HCT116 (cell line): ENCODE data around the gene EEF1E1.

Experiments used
- EZH2 ChIP-seq: fragments of 200-600 bp; sonication (generic); IDR thresholded peaks from 2 replicates; pipeline ENCODE4 v1.6.1; 2017; ENCODE audit warnings: antibody characterized with exemption, mixed run types
- RAD21 ChIP-seq: IDR thresholded peaks from 2 replicates; pipeline ENCODE4 v1.6.1; 2012; ENCODE audit warnings: low read depth, mild to moderate bottlenecking
- TF ChIP-seq, protein P1 (sequence below), 3 experiments: fragments of 200-600 bp in 1 of 3; sonication (generic) in 1 of 3; IDR thresholded peaks in 2 of 3; conservative IDR thresholded peaks in 1 of 3; 2 replicates each; pipeline ENCODE4 v1.5.1; 2012 to 2017; ENCODE audit warnings: low read depth in 2 of 3, low read length in 2 of 3, antibody characterized with exemption in 1 of 3, borderline replicate concordance in 1 of 3, control low read depth in 1 of 3, mild to moderate bottlenecking in 1 of 3, mixed read lengths in 1 of 3, mixed run types in 1 of 3, moderate library complexity in 1 of 3; ENCODE audit not compliant: insufficient read depth in 1 of 3
- TF ChIP-seq, protein P2 (sequence below): IDR thresholded peaks from 2 replicates; pipeline ENCODE4 v1.6.1; 2012; ENCODE audit warnings: low read depth

DNA sequence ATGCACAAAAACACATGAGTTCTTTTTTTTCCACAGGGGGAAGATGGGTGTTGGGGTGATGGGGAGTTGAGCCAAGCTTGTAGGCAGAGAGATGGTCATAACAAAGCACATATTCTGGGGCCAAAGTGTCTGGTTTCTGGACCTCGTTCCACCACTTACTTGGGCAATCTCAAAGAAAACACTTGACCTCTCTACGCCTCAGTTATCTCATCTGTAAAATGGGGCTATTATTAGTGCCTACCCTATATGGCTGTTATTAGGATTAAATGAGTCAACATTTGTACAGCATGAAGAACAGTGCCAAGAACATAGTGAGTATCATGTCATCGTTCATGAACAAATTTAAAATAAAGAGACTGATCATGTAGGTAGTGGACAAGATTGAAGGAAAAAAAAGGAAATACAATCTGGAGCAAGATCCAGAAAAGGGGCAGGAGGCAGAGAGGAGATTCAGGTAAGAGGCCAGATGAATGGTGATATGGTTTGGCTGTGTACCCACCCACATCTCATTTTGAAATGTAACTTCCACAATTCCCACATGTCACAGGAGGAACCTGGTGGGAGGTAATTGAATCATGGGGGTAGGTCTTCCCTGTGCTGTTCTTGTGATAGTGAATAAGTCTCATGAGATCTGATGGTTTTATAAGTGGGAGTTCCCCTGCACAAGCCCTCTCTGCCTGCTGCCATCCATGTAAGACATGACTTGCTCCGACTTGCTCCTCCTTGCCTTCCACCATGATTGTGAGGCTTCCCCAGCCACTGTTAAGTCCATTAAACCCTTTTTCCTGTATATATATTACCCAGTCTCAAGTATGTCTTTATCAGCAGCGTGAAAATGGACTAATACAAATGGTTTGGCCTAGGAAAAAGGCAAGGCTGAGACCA is 14.2 kb downstream of the EEF1E1 start:
- TF ChIP-seq, protein P1, sequence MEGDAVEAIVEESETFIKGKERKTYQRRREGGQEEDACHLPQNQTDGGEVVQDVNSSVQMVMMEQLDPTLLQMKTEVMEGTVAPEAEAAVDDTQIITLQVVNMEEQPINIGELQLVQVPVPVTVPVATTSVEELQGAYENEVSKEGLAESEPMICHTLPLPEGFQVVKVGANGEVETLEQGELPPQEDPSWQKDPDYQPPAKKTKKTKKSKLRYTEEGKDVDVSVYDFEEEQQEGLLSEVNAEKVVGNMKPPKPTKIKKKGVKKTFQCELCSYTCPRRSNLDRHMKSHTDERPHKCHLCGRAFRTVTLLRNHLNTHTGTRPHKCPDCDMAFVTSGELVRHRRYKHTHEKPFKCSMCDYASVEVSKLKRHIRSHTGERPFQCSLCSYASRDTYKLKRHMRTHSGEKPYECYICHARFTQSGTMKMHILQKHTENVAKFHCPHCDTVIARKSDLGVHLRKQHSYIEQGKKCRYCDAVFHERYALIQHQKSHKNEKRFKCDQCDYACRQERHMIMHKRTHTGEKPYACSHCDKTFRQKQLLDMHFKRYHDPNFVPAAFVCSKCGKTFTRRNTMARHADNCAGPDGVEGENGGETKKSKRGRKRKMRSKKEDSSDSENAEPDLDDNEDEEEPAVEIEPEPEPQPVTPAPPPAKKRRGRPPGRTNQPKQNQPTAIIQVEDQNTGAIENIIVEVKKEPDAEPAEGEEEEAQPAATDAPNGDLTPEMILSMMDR (IDR thresholded peaks at IDR 0.05 in 2 of 3, conservative IDR thresholded peaks at IDR 0.05 in 1 of 3; ENCODE audit: borderline replicate concordance in 1 of 3, insufficient read depth in 1 of 3, low read depth in 2 of 3, low read length in 2 of 3), result no peak
- TF ChIP-seq EZH2, result no peak
- TF ChIP-seq, protein P2, sequence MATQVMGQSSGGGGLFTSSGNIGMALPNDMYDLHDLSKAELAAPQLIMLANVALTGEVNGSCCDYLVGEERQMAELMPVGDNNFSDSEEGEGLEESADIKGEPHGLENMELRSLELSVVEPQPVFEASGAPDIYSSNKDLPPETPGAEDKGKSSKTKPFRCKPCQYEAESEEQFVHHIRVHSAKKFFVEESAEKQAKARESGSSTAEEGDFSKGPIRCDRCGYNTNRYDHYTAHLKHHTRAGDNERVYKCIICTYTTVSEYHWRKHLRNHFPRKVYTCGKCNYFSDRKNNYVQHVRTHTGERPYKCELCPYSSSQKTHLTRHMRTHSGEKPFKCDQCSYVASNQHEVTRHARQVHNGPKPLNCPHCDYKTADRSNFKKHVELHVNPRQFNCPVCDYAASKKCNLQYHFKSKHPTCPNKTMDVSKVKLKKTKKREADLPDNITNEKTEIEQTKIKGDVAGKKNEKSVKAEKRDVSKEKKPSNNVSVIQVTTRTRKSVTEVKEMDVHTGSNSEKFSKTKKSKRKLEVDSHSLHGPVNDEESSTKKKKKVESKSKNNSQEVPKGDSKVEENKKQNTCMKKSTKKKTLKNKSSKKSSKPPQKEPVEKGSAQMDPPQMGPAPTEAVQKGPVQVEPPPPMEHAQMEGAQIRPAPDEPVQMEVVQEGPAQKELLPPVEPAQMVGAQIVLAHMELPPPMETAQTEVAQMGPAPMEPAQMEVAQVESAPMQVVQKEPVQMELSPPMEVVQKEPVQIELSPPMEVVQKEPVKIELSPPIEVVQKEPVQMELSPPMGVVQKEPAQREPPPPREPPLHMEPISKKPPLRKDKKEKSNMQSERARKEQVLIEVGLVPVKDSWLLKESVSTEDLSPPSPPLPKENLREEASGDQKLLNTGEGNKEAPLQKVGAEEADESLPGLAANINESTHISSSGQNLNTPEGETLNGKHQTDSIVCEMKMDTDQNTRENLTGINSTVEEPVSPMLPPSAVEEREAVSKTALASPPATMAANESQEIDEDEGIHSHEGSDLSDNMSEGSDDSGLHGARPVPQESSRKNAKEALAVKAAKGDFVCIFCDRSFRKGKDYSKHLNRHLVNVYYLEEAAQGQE, result no peak
- TF ChIP-seq RAD21, result no peak
